HG03139 (cell line): Measurements from ENCODE around the gene PLA2G15.

Source experiments
- ATAC-seq: cut with Tn5 transposase; IDR thresholded peaks from one replicate; pipeline ENCODE4 v1.9.1; 2021; ENCODE audit not compliant: unreplicated experiment

The PLA2G15 gene

GRCh38 chr16:68231384-68232136 is 13.6 kb upstream of the PLA2G15 start:
- ATAC-seq: no peak

DNA sequence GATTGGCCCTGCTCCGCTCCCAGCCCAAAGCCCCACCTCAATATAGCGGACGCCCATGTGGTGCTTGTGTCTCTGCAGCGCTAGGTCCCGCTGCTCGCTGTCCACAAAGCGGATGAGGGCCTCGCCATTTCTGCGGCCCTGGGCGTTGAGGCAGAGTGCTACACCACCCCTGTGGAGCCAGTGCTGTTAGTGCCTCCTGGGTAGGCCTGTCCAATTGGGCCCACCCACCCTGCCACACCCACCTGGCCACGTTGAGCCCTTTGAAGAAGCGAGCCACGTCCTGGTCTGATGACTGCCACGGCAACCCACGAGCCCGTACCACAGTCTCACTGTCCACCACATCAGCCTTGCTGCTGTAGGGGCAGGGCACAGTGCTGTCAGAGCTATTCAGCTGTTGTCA is 12.8 kb upstream of the PLA2G15 start:
- ATAC-seq: no peak

- no peak for ATAC-seq
These were observed 11.9 kb upstream of the PLA2G15 start for GRCh38 chr16:68233085-68233834.

DNA sequence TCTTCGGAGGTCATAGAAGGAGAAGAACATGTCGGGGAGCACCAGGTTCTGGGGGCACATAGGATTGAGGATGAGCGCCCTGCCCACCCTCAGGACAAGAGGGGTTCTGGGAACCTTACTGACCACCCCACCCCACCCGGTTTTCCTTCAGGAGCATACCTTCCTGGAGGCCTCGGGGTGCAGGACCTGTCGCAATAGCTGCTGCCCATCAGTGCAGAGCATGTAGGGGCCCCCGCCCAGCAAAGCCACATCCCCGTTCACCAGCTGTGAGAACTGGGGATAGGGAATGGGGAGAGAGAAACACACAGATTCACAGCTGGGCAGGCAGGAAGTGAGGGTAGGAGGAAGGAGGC is 11.4 kb upstream of the PLA2G15 start:
- ATAC-seq: no peak

GRCh38 chr16:68234188-68235107 is 10.7 kb upstream of the PLA2G15 start:
- no peak for ATAC-seq

- ATAC-seq: no peak
These were observed 9.9 kb upstream of the PLA2G15 start for GRCh38 chr16:68235108-68235886.

DNA sequence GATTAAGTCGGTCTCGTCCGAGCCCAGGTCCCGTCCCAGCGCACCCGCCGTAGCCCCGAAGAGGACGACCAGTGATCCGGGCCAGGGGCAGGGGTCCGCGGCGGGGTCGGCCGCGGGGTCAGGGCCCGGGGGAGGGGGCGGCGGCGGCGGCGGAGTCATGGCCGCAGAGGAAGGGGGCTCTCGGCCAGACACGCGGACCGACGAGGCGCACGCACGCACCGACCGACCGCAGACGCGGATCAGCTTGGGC is 9.4 kb upstream of the PLA2G15 start, which contains the start of gene ESRP2:
Gene ESRP2 (minus strand): TSS at position 241 of the 250 bp plus-strand sequence. CDS start 82 bp downstream, at position 159.
- no peak for ATAC-seq

- no peak for ATAC-seq
These were observed 8.9 kb upstream of the PLA2G15 start for GRCh38 chr16:68236137-68236825.

GRCh38 chr16:68236826-68237242 is 8.3 kb upstream of the PLA2G15 start:
- ATAC-seq: no peak

GRCh38 chr16:68237243-68238028 is 7.7 kb upstream of the PLA2G15 start:
- ATAC-seq: peak; percentile 76

GRCh38 chr16:68238029-68238345 is 7.2 kb upstream of the PLA2G15 start:
- ATAC-seq: no peak

- no peak for ATAC-seq
These were observed 3.1 kb upstream of the PLA2G15 start for GRCh38 chr16:68242085-68242484.

GRCh38 chr16:68242926-68243858 is 2.0 kb upstream of the PLA2G15 start:
- no peak for ATAC-seq

- ATAC-seq: no peak
These were observed 681 bp upstream of the PLA2G15 start for GRCh38 chr16:68244481-68244902.

DNA sequence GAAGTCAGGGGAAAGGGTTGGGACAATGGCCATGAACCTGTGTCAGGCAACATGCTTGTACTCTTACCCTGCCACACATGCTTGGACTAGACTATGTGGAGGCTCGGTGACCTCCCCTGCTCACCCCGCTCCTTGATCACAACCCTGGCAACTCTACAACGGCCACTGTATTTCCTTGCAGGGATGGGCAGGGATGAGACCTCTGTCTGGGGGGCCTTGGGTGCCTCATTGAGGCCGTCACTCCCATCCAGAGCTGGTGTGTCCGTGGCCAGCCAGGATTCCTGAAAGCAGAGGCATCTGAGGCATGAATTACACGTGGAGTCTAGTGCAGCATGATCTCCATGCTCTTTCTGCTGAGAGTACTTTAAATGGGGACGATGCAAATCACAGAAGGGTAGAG is 948 bp downstream of the PLA2G15 start:
- no peak for ATAC-seq

DNA sequence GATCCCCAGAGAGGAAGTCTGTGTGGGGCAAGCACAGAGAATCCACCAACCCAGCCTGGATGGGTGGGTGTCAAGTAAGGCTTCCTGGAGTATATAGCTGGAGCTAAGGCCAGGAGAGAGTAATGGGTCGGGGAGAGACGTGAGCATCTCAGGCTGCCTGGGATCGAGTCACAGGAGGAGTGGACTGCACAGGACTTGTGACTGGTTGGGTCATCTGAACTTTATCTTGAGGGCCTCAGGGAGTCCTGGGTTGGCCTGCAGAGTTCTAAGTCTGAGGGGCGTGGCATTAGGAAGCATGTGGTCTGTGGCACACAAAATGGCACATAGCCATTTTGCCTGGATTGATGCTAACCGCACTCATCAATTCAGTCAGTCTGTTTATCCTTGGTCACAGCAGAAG is 1.5 kb downstream of the PLA2G15 start:
- ATAC-seq: no peak

DNA sequence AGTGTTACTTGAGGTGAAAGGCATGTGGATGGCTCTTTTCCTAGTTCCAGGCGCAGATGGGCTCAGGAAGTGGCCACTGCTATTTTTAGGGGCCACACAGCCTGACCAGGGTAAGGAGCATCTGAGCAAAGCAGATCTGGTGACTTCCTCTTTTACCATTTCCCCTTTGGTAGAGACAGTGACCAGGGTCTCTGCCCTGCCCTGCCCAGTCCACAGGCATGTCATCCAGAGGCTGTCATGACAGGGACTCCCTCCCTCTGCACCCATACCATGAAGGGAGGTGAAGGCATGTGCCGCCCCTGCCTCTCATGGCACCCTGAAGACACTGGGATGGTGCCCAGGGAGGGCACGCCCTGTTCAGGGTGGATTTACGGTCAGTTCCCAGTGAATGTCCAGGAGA is 2.2 kb downstream of the PLA2G15 start:
- no peak for ATAC-seq

GRCh38 chr16:68247932-68248331 is 2.8 kb downstream of the PLA2G15 start:
- ATAC-seq: no peak

GRCh38 chr16:68249371-68249770 is 4.2 kb downstream of the PLA2G15 start:
- ATAC-seq: no peak
